ENCODE data around the gene KCNN3. TPM values are rescaled to one million over a fixed set of nuclear protein-coding genes. Genes with fewer than 3 reads are reported as not detected.
"Not testable (repeated sequence)": the region's sequence is repeated elsewhere in the genome, so short reads cannot be mapped to it uniquely, and the experiment has no call there.

The KCNN3 gene
- total RNA-seq, 6 donors from 2014 or later, result 2.7 to 6.6 (median 3.7) TPM

- WGBS, 2 donors, result 86 to 94% methylated on average over 5 of the region's 5 CpGs
- no peaks in the 10 kb centered on the region for H3K9me3 ChIP-seq
- H3K36me3 ChIP-seq, result no peaks in the 10 kb centered on the region
- H3K27me3 ChIP-seq, result no peaks in the 10 kb centered on the region
- no peaks in the 10 kb centered on the region for H3K4me1 ChIP-seq
- H3K4me3 ChIP-seq, result no peak overlapping the region
- no peak for TF ChIP-seq POLR2AphosphoS5 (IDR thresholded peaks at IDR 0.05)
- TF ChIP-seq POLR2A (IDR thresholded peaks at IDR 0.05), result no peak
- DNase-seq (no peak), ATAC-seq (ENCODE audit: low FRiP score in 2 of 2) (no peak)
- no peak overlapping the region for H3K27ac ChIP-seq
These were observed 38.9 kb upstream of the KCNN3 start for GRCh38 chr1:154908937-154909336.

GRCh38 chr1:154908129-154908528, 38.0 kb upstream of the KCNN3 start:
- not testable (repeated sequence) for H3K27me3 ChIP-seq

GRCh38 chr1:154906621-154907081, 36.6 kb upstream of the KCNN3 start:
- DNase-seq, result no peak
- TF ChIP-seq POLR2A (IDR thresholded peaks at IDR 0.05) (no peak), CTCF (IDR thresholded peaks at IDR 0.05) (peak in 3 of 6 experiments; percentile 16 to 33 (median 24)), EP300 (IDR thresholded peaks at IDR 0.05) (no peak), POLR2AphosphoS5 (IDR thresholded peaks at IDR 0.05) (no peak)
- 77 to 87% methylated on average over 3 to 7 of the region's 7 CpGs for WGBS, 2 donors

More at GRCh38 chr1:154908129-154908528, 38.0 kb upstream of the KCNN3 start:
- not testable (repeated sequence) for H3K9me3 ChIP-seq; H3K27ac ChIP-seq; H3K36me3 ChIP-seq; H3K4me1 ChIP-seq; H3K4me3 ChIP-seq; ATAC-seq (ENCODE audit: low FRiP score in 2 of 2); DNase-seq
- WGBS, 2 donors, result 70 to 73% methylated on average over 3 of the region's 3 CpGs

GRCh38 chr1:154902938-154903566, 33.0 kb upstream of the KCNN3 start:
- ATAC-seq (ENCODE audit: low FRiP score in 2 of 2), result no peak
- WGBS, 2 donors, result 47 to 55% methylated on average over 3 of the region's 3 CpGs
- Histone ChIP-seq H3K9me3 (no peaks in the 10 kb centered on the region), H3K4me1 (no peaks in the 10 kb centered on the region), H3K4me3 (no peak overlapping the region), H3K36me3 (no peaks in the 10 kb centered on the region), H3K27ac (no peak overlapping the region), H3K27me3 (no peaks in the 10 kb centered on the region)
- no peak for DNase-seq
- TF ChIP-seq POLR2AphosphoS5 (IDR thresholded peaks at IDR 0.05) (no peak), CTCF (IDR thresholded peaks at IDR 0.05) (no peak), POLR2A (IDR thresholded peaks at IDR 0.05) (no peak), EP300 (IDR thresholded peaks at IDR 0.05) (no peak)

More at GRCh38 chr1:154906621-154907081, 36.6 kb upstream of the KCNN3 start:
- Histone ChIP-seq H3K27ac (no peak overlapping the region), H3K4me3 (no peak overlapping the region), H3K9me3 (no peaks in the 10 kb centered on the region), H3K27me3 (no peaks in the 10 kb centered on the region), H3K4me1 (no peaks in the 10 kb centered on the region), H3K36me3 (no peaks in the 10 kb centered on the region)
- peak in 1 of 2 donors; percentile 17 for ATAC-seq (ENCODE audit: low FRiP score in 2 of 2)

- DNase-seq, result no peak
- ATAC-seq (ENCODE audit: low FRiP score in 2 of 2), result no peak
- 91 to 100% methylated on average over 1 of the region's 1 CpG for WGBS, 2 donors
- no peak overlapping the region for H3K27ac ChIP-seq
- no peaks in the 10 kb centered on the region for H3K36me3 ChIP-seq
- H3K27me3 ChIP-seq, result no peaks in the 10 kb centered on the region
- no peaks in the 10 kb centered on the region for H3K4me1 ChIP-seq
- H3K9me3 ChIP-seq, result no peaks in the 10 kb centered on the region
- no peak overlapping the region for H3K4me3 ChIP-seq
- TF ChIP-seq POLR2AphosphoS5 (IDR thresholded peaks at IDR 0.05) (no peak), CTCF (IDR thresholded peaks at IDR 0.05) (no peak), EP300 (IDR thresholded peaks at IDR 0.05) (no peak), POLR2A (IDR thresholded peaks at IDR 0.05) (no peak)
These were observed 31.5 kb upstream of the KCNN3 start for GRCh38 chr1:154901591-154901990.

- DNase-seq (no peak), ATAC-seq (ENCODE audit: low FRiP score in 2 of 2) (no peak)
- no peak overlapping the region for H3K27ac ChIP-seq
- no peak overlapping the region for H3K4me3 ChIP-seq
- WGBS, 2 donors, result 90 to 93% methylated on average over 6 of the region's 6 CpGs
- H3K36me3 ChIP-seq, result no peaks in the 10 kb centered on the region
- H3K27me3 ChIP-seq, result no peaks in the 10 kb centered on the region
- H3K9me3 ChIP-seq, result no peaks in the 10 kb centered on the region
- no peak for TF ChIP-seq POLR2A (IDR thresholded peaks at IDR 0.05)
- TF ChIP-seq CTCF (IDR thresholded peaks at IDR 0.05), result no peak
- no peak for TF ChIP-seq EP300 (IDR thresholded peaks at IDR 0.05)
- no peak for TF ChIP-seq POLR2AphosphoS5 (IDR thresholded peaks at IDR 0.05)
- H3K4me1 ChIP-seq, result no peaks in the 10 kb centered on the region
These were observed 29.0 kb upstream of the KCNN3 start for GRCh38 chr1:154899041-154899440.
